K562 (cell line): Measurements from ENCODE around the gene PKD1.

Experiments
- CTCF ChIP-seq, 3 experiments: IDR thresholded peaks in 2 of 3; conservative IDR thresholded peaks in 1 of 3; 2 replicates each; pipeline ENCODE4 v1.5.1; 2011 to 2012; ENCODE audit warnings: low read length in 3 of 3, mild to moderate bottlenecking in 3 of 3, control low read depth in 2 of 3, improper control_type of control experiment in 1 of 3, inconsistent platforms in 1 of 3, low read depth in 1 of 3, mixed read lengths in 1 of 3, moderate library complexity in 1 of 3; ENCODE audit not compliant: insufficient read depth in 2 of 3
- ELF4 ChIP-seq: fragments of 450-650 bp; formaldehyde crosslinking; IDR thresholded peaks from 2 replicates; pipeline ENCODE4 v1.4.0; 2022; ENCODE audit warnings: missing genetic modification characterization
- NFIC ChIP-seq: fragments of 450-650 bp; IDR thresholded peaks from 2 replicates; pipeline ENCODE4 v1.6.1; 2017; ENCODE audit warnings: mild to moderate bottlenecking, inconsistent platforms
- NFIX ChIP-seq: fragments of 250-450 bp; sonication (Bioruptor Pico); IDR thresholded peaks from 2 replicates; pipeline ENCODE4 v1.4.0; 2020; ENCODE audit warnings: low read depth, mild to moderate bottlenecking, moderate library complexity
- NFXL1 ChIP-seq: fragments of 450-650 bp; formaldehyde crosslinking; IDR thresholded peaks from 2 replicates; pipeline ENCODE4 v1.4.0; 2021; ENCODE audit warnings: mild to moderate bottlenecking
- NR2F6 ChIP-seq: fragments of 450-650 bp; formaldehyde crosslinking; IDR thresholded peaks from 2 replicates; pipeline ENCODE4 v1.4.0; 2020; ENCODE audit warnings: mild to moderate bottlenecking
- PURB ChIP-seq: sonication (generic); formaldehyde crosslinking; IDR thresholded peaks from 2 replicates; pipeline ENCODE4 v1.9.0; 2021; ENCODE audit warnings: low read depth, mild to moderate bottlenecking, missing genetic modification reagents
- TF ChIP-seq, protein P1 (sequence below), 2 experiments: fragments of 450-650 bp in 1 of 2; sonication (generic) in 1 of 2; formaldehyde crosslinking in 1 of 2; IDR thresholded peaks in 1 of 2; conservative IDR thresholded peaks in 1 of 2; 2 replicates each; pipeline versions ENCODE4 v1.6.1 to v1.8.1; 2016 to 2023; ENCODE audit warnings: mild to moderate bottlenecking in 2 of 2, moderate library complexity in 2 of 2, inconsistent platforms in 1 of 2, missing genetic modification reagents in 1 of 2
- TF ChIP-seq, protein P2 (sequence below): sonication (generic); formaldehyde crosslinking; IDR thresholded peaks from 2 replicates; pipeline ENCODE4 v1.9.0; 2022; ENCODE audit warnings: mild to moderate bottlenecking, missing genetic modification reagents
- TF ChIP-seq, protein P3 (sequence below): fragments of 250-450 bp; sonication (Bioruptor Pico); IDR thresholded peaks from 2 replicates; pipeline ENCODE4 v1.5.0; 2020; ENCODE audit warnings: mild to moderate bottlenecking, borderline replicate concordance

DNA sequence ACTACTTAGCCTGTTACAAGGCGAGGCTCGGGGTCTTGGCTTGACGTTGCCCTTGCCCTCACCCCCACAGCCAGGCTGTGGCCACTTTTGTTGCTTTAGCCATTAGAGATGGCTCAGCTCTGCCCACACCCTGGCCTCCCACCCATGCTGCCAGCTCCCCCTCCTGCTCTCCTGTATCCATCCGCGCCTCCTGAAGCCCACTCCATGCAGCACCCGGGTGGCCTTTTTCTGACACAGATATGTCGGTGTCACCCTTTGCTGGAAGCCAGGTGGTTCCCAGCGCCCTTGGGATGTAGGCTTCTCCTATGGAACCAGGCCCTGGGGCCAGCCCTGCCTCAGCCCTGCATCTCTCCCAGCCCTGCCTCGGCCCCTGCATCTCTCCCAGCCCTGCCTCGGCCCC is 78.3 kb downstream of the PKD1 start:
- TF ChIP-seq, protein P1, sequence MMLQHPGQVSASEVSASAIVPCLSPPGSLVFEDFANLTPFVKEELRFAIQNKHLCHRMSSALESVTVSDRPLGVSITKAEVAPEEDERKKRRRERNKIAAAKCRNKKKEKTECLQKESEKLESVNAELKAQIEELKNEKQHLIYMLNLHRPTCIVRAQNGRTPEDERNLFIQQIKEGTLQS (IDR thresholded peaks at IDR 0.05) = no peak
- TF ChIP-seq, protein P1 (CRISPR knock-in tag; conservative IDR thresholded peaks at IDR 0.05) = no peak
- no peak for TF ChIP-seq NFIX (CRISPR knock-in tag)
- TF ChIP-seq, protein P2, sequence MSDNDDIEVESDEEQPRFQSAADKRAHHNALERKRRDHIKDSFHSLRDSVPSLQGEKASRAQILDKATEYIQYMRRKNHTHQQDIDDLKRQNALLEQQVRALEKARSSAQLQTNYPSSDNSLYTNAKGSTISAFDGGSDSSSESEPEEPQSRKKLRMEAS = no peak
- no peak for TF ChIP-seq CTCF (IDR thresholded peaks at IDR 0.05 in 2 of 3, conservative IDR thresholded peaks at IDR 0.05 in 1 of 3; ENCODE audit: insufficient read depth in 2 of 3, low read depth in 1 of 3, low read length in 3 of 3)
- TF ChIP-seq NR2F6 (CRISPR knock-in tag) = no peak
- no peak for TF ChIP-seq NFIC
- TF ChIP-seq, protein P3, sequence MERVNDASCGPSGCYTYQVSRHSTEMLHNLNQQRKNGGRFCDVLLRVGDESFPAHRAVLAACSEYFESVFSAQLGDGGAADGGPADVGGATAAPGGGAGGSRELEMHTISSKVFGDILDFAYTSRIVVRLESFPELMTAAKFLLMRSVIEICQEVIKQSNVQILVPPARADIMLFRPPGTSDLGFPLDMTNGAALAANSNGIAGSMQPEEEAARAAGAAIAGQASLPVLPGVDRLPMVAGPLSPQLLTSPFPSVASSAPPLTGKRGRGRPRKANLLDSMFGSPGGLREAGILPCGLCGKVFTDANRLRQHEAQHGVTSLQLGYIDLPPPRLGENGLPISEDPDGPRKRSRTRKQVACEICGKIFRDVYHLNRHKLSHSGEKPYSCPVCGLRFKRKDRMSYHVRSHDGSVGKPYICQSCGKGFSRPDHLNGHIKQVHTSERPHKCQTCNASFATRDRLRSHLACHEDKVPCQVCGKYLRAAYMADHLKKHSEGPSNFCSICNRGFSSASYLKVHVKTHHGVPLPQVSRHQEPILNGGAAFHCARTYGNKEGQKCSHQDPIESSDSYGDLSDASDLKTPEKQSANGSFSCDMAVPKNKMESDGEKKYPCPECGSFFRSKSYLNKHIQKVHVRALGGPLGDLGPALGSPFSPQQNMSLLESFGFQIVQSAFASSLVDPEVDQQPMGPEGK = no peak
- no peak for TF ChIP-seq PURB (CRISPR knock-in tag)
- TF ChIP-seq NFXL1 = no peak
- no peak for TF ChIP-seq ELF4 (CRISPR knock-in tag)
